Stimulated activated CD4-positive, alpha-beta T cell treated with anti-CD3 and anti-CD28 coated beads, Interleukin-2, amount 100 ng/mL, for 48 hours (primary cell): ENCODE data around the gene MARCHF2.
"Not testable (repeated sequence)": the region's sequence is repeated elsewhere in the genome, so short reads cannot be mapped to it uniquely, and the experiment has no call there.

Experiments used
- DNase-seq, 2 donors: peaks; one replicate each; pipeline ENCODE4 v3.0.0-alpha.2; 2020

The MARCHF2 gene, protein sequence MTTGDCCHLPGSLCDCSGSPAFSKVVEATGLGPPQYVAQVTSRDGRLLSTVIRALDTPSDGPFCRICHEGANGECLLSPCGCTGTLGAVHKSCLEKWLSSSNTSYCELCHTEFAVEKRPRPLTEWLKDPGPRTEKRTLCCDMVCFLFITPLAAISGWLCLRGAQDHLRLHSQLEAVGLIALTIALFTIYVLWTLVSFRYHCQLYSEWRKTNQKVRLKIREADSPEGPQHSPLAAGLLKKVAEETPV

GRCh38 chr19:8412783-8413628 lies at the start of gene MARCHF2:
MARCHF2 (plus strand) TSS chr19:8413305; CDS start chr19:8421841, 8,536 bp downstream.
- DNase-seq, result peak; percentile 95 to 97

GRCh38 chr19:8363803-8364771 lies 49.0 kb upstream of the MARCHF2 start, which contains the start of gene ANGPTL4:
ANGPTL4 (plus strand) TSS chr19:8364155; CDS start chr19:8364322, 167 bp downstream.
- peak; percentile 36 to 64 for DNase-seq

- no peak for DNase-seq
Measured at GRCh38 chr19:8366121-8366581, 47.0 kb upstream of the MARCHF2 start.

DNA sequence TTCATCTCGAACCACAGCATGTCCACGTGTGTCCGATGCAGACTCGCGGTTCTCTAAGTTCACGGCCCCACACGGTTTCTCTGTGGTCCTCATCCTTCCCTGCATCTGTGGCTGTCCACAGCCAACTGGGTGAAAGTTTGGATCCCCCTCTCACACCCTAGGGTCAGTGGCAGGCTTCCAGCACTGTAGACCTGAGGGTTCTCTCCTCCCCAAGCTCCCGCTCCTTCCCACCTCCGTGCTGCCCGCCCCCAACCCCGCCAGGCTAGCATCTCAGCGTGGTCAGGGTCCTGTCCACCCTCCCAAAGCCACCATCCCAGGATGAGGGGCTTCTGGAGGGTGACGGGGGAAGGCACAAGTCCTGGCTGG lies 46.2 kb upstream of the MARCHF2 start:
- DNase-seq, result no peak

DNA sequence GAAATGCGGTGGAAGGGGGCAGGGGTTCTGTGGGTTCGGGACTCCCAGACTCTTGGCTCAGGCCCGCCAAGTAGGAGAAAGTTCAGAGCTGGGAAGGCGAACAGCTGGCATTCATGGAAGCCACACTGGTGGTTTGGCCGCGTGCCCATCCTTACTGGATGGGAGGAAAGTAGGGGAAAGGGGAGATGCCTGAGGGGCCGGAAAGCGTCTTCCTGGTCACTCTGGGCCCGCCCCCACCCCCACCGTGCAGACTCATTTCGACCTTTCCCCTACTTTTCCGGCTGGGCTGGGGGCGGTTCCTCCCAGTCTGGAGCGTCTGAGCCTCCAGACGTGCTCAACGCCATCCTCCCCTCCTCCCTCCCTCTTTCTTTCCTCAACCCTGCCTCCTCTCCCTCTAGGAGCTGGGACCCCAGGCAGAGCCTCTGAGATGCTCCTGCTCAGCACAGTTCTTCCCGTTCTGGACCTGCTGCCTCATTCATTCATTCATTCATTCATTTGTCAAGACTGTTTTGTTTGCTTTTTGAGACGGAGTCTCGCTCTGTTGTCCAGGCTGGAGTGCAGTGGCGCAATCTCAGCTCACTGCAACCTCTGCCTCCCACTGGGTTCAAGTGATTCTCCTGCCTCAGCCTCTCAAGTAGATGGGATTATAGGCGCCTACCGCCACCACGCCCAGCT lies 45.6 kb upstream of the MARCHF2 start:
- no peak for DNase-seq

DNA sequence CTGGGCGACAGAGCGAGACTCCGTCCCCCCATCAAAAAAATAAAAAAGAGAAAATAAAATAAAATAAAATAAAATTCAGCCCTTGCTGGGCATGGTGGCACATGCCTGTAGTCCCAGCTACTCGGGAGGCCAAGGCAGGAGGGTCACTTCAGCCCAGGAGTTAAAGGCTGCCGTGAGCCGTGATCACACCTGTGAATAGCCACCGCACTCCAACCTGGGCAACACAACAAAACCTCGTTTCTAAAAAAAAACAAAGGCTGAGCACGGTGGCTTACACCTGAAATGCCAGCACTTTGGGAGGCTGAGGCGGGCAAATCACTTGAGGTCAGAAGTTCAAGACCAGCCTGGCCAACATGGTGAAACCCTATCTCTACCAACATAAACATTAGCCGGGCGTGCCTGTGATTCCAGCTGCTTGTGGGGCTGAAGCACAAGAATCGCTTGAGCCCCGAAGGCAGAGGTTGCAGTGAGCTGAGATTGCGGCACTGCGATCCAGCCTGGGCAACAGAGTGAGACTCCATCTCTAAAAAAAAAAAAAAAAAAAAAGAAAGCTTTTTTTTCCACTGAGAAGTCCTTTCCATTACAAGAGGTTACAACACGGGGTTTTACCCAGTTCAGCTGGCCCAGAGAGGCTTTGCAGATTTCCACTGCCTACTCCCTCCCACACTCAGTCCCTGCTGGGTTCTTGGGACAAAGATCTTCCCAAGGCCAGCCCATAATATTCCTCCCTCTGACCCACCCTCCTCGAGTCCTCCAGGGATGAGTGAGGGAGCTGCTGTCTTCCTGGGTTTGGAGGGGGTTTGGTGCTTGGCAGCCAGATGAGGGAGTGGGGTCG lies 42.7 kb upstream of the MARCHF2 start:
- no peak for DNase-seq

DNA sequence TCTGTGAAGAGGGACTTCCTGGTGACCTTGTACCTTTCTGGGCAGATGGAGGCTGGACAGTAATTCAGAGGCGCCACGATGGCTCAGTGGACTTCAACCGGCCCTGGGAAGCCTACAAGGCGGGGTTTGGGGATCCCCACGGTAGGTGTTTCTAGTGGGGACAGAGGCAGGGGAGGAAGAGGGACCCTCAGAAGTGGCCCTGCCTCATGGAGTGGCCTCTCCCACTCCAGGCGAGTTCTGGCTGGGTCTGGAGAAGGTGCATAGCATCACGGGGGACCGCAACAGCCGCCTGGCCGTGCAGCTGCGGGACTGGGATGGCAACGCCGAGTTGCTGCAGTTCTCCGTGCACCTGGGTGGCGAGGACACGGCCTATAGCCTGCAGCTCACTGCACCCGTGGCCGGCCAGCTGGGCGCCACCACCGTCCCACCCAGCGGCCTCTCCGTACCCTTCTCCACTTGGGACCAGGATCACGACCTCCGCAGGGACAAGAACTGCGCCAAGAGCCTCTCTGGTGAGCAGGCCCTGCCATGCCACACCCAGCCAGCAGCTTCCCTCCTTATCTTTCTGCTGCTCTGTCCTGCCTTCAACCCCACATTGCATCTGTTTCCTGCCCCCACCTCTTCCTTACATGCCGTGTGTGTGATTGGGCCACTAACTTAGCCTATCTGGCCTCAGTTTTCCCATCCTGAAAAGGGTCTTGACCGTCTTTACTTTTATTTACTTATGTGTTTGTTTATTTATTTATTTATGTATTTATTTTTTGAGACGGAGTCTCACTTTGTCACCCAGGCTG lies 41.9 kb upstream of the MARCHF2 start:
- no peak for DNase-seq

- no peak for DNase-seq
Measured at GRCh38 chr19:8373867-8374813, 39.0 kb upstream of the MARCHF2 start.

- not testable (repeated sequence) for DNase-seq
Measured at GRCh38 chr19:8375766-8376165, 37.3 kb upstream of the MARCHF2 start.

- not testable (repeated sequence) for DNase-seq
Measured at GRCh38 chr19:8376373-8376974, 36.6 kb upstream of the MARCHF2 start.

- no peak for DNase-seq
Measured at GRCh38 chr19:8377598-8377997, 35.5 kb upstream of the MARCHF2 start.

DNA sequence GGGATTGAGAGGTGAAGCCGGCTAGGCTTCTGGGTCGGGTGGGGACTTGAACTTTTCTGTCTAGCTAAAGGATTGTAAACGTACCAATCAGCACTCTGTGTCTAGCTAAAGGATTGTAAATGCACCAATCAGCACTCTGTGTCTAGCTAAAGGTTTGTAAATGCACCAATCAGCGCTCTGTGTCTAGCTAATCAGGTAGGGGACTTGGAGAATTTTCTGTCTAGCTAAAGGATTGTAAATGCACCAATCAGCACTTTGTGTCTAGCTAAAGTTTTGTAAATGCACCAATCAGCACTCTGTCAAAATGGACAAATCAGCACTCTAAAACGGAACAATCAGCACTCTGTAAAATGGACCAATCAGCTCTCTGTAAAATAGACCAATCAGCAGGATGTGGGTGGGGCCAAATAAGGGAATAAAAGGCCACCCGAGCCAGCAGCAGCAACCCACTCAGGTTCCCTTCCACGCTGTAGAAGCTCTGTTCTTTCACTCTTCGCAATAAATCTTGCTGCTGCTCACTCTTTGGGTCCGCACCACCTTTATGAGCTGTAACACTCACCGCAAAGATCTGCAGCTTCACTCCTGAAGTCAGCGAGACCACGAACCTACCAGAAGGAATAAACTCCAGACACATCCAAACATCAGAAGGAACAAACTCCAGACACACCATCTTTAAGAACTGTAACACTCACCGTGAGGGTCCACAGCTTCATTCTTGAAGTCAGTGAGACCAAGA lies 33.8 kb upstream of the MARCHF2 start:
- DNase-seq, result not testable (repeated sequence)

GRCh38 chr19:8384569-8384968 lies 28.5 kb upstream of the MARCHF2 start:
- DNase-seq, result not testable (repeated sequence)

- not testable (repeated sequence) for DNase-seq
Measured at GRCh38 chr19:8385103-8385502, 28.0 kb upstream of the MARCHF2 start.

DNA sequence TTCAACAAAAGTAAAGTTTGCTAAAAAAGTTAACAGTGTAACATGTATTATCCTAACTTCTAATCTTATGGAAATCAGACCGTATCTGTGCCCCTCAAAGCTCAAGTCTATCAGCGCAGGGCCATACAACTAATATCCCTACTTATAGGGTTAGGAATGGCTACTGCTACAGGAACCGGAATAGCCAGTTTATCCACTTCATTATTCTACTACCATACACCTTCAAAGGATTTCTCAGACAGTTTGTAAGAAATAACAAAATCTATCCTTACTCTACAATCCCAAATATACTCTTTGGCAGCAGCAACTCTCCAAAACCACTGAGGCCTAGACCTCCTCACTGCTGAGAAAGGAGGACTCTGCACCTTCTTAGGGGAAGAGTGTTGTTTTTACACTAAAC lies 27.5 kb upstream of the MARCHF2 start:
- not testable (repeated sequence) for DNase-seq

- not testable (repeated sequence) for DNase-seq
Measured at GRCh38 chr19:8386419-8386818, 26.7 kb upstream of the MARCHF2 start.

GRCh38 chr19:8386990-8387389 lies 26.1 kb upstream of the MARCHF2 start:
- no peak for DNase-seq
